Measurements from ENCODE around the gene ANK3. TPM values are rescaled to one million over a fixed set of nuclear protein-coding genes. Genes with fewer than 3 reads are reported as not detected.

Gene ANK3
- total RNA-seq, 2 experiments from 2014 or later, result 4.5 to 5.3 TPM

DNA sequence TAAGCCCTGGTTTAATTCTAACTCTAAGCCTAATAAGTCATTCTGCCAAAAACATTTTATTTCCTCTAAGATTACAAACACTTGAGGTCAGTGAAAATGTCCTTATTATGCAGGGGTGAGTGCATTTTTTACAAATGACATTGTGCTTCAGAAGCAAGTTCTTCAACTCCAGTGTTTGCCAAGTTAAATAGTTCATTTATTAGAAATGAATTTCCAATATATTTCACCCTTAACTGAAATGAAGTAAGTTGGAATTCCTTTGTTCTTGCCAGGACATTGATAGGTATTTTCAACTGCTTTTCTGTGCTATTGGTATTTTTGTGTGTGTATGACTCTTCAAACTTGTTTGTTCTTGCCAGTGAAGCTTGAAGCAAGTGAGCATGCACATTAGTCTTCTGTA lies 393.8 kb downstream of the ANK3 start:
- H3K4me3 Mint-ChIP-seq, result no peak overlapping the region
- peaks cover 9% of the 10 kb centered on the region for H3K27me3 Mint-ChIP-seq (ENCODE audit: low read depth)
- H3K27ac Mint-ChIP-seq, result no peak overlapping the region
- ChIA-PET CTCF (no interaction called here), POLR2A (no interaction called here)
- no peak for DNase-seq
- no peak for ATAC-seq
- H3K9me3 Mint-ChIP-seq (ENCODE audit: insufficient read depth), result no peaks in the 10 kb centered on the region
- no peaks in the 10 kb centered on the region for H3K36me3 Mint-ChIP-seq (ENCODE audit: low read depth)
- H3K4me1 Mint-ChIP-seq (ENCODE audit: low read depth), result peaks cover 15% of the 10 kb centered on the region

- POLR2A ChIA-PET, result no interaction called here
- no peaks in the 10 kb centered on the region for H3K9me3 Mint-ChIP-seq (ENCODE audit: insufficient read depth)
- H3K4me1 Mint-ChIP-seq (ENCODE audit: low read depth), result peaks cover 7% of the 10 kb centered on the region
- ATAC-seq (no peak), DNase-seq (no peak)
- CTCF ChIA-PET, result no interaction called here
- H3K36me3 Mint-ChIP-seq (ENCODE audit: low read depth), result no peaks in the 10 kb centered on the region
- no peak overlapping the region for H3K27ac Mint-ChIP-seq
- peaks cover 9% of the 10 kb centered on the region for H3K27me3 Mint-ChIP-seq (ENCODE audit: low read depth)
- H3K4me3 Mint-ChIP-seq, result no peak overlapping the region
Measured at GRCh38 chr10:59993931-59994330, 395.7 kb downstream of the ANK3 start.

GRCh38 chr10:59991661-59992060 lies 398.0 kb downstream of the ANK3 start:
- ATAC-seq (peak; percentile 72), DNase-seq (no peak)
- H3K4me1 Mint-ChIP-seq (ENCODE audit: low read depth), result peaks cover 7% of the 10 kb centered on the region
- no peak overlapping the region for H3K27ac Mint-ChIP-seq
- H3K4me3 Mint-ChIP-seq, result no peak overlapping the region
- H3K27me3 Mint-ChIP-seq (ENCODE audit: low read depth), result peaks cover 17% of the 10 kb centered on the region
- H3K36me3 Mint-ChIP-seq (ENCODE audit: low read depth), result no peaks in the 10 kb centered on the region
- ChIA-PET POLR2A (no interaction called here), CTCF (no interaction called here)
- no peaks in the 10 kb centered on the region for H3K9me3 Mint-ChIP-seq (ENCODE audit: insufficient read depth)

- ChIA-PET CTCF (no interaction called here), POLR2A (no interaction called here)
- H3K9me3 Mint-ChIP-seq (ENCODE audit: insufficient read depth), result no peaks in the 10 kb centered on the region
- H3K27me3 Mint-ChIP-seq (ENCODE audit: low read depth), result peaks cover 17% of the 10 kb centered on the region
- H3K27ac Mint-ChIP-seq, result no peak overlapping the region
- DNase-seq (no peak), ATAC-seq (no peak)
- peaks cover 7% of the 10 kb centered on the region for H3K4me1 Mint-ChIP-seq (ENCODE audit: low read depth)
- H3K36me3 Mint-ChIP-seq (ENCODE audit: low read depth), result no peaks in the 10 kb centered on the region
- H3K4me3 Mint-ChIP-seq, result no peak overlapping the region
Measured at GRCh38 chr10:59991117-59991516, 398.6 kb downstream of the ANK3 start.

DNA sequence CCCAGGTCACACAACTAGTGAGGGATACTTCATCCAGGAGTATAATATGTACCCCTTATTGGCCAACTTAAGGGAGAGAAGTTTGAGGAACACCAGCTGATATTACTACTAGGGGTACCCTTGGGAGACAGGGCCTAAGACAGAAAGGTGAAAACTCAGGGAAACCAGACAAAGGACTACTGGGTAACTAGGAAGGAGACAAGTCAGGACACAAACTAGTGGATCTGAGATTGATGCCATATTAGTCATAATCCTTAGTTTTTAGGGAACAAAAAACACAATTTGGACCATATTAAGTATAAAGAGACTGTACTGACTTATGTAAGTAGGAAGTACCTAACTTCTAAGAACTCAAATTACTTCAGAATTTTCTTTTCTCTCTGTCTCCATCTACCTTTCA lies 404.0 kb downstream of the ANK3 start:
- H3K4me3 Mint-ChIP-seq, result no peak overlapping the region
- POLR2A ChIA-PET, result no interaction called here
- no peaks in the 10 kb centered on the region for H3K9me3 Mint-ChIP-seq (ENCODE audit: insufficient read depth)
- no peaks in the 10 kb centered on the region for H3K36me3 Mint-ChIP-seq (ENCODE audit: low read depth)
- CTCF ChIA-PET, result no interaction called here
- no peaks in the 10 kb centered on the region for H3K4me1 Mint-ChIP-seq (ENCODE audit: low read depth)
- DNase-seq (no peak), ATAC-seq (no peak)
- peaks cover 9% of the 10 kb centered on the region for H3K27me3 Mint-ChIP-seq (ENCODE audit: low read depth)
- H3K27ac Mint-ChIP-seq, result no peak overlapping the region

GRCh38 chr10:59984415-59984814 lies 405.3 kb downstream of the ANK3 start:
- Mint-ChIP-seq H3K9me3 (ENCODE audit: insufficient read depth) (no peaks in the 10 kb centered on the region), H3K4me3 (no peak overlapping the region), H3K27ac (no peak overlapping the region), H3K27me3 (ENCODE audit: low read depth) (peaks cover 9% of the 10 kb centered on the region), H3K36me3 (ENCODE audit: low read depth) (no peaks in the 10 kb centered on the region), H3K4me1 (ENCODE audit: low read depth) (no peaks in the 10 kb centered on the region)
- CTCF ChIA-PET, result interaction anchor here (0.6 kb wide), 1 partner anchor 153 kb away, joined by 3 read pairs; no protein-coding TSS in a partner anchor
- POLR2A ChIA-PET, result no interaction called here
- DNase-seq, result no peak
- no peak for ATAC-seq

DNA sequence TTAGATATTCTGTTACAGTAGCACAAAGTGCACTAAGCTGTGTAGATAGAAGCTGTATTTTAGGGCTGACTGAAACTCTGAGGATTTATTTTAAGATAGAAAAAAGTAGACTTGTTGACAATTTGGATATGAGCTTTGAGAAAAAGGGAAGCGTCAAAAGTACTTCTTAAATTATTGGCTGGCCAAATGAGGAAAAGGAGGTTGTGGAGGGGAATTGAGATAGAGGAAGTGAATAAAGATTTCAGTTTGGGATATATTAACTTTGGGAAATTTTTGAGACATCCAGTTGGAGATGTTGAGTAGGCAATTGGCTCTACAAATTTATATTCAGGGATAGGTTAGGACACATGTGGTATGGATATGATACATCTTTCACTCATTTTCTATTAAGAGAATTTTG lies 409.3 kb downstream of the ANK3 start:
- no peak for ATAC-seq
- DNase-seq, result no peak
- Mint-ChIP-seq H3K4me3 (no peak overlapping the region), H3K27me3 (ENCODE audit: low read depth) (no peaks in the 10 kb centered on the region), H3K9me3 (ENCODE audit: insufficient read depth) (peaks cover 13% of the 10 kb centered on the region), H3K27ac (no peak overlapping the region), H3K36me3 (ENCODE audit: low read depth) (no peaks in the 10 kb centered on the region), H3K4me1 (ENCODE audit: low read depth) (no peaks in the 10 kb centered on the region)
- CTCF ChIA-PET, result no interaction called here
- POLR2A ChIA-PET, result no interaction called here

DNA sequence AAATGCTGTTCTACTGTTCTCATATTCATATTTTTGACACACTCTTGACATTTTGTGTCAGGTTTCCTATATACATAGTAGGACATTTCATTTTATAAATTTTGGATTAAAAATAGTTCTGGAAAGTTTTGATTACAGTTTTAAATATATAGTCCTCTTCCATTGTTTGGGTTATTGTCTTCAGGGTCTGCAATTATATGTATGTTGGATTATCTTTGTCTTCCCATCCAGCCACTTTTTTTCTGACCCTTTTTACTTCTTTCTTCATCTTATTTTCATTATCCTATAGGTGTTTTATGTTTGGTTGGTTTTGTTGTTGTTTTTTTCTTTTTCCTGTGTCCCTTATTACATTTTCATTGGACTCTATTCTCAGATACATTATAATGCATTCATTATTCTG lies 412.2 kb downstream of the ANK3 start:
- Mint-ChIP-seq H3K27me3 (ENCODE audit: low read depth) (no peaks in the 10 kb centered on the region), H3K9me3 (ENCODE audit: insufficient read depth) (peaks cover 13% of the 10 kb centered on the region), H3K27ac (no peak overlapping the region), H3K36me3 (ENCODE audit: low read depth) (no peaks in the 10 kb centered on the region), H3K4me1 (ENCODE audit: low read depth) (no peaks in the 10 kb centered on the region), H3K4me3 (no peak overlapping the region)
- ATAC-seq (no peak), DNase-seq (no peak)
- CTCF ChIA-PET, result no interaction called here
- POLR2A ChIA-PET, result interaction anchor here (0.7 kb wide), 1 partner anchor 8 kb away, joined by 4 read pairs; no protein-coding TSS in a partner anchor

DNA sequence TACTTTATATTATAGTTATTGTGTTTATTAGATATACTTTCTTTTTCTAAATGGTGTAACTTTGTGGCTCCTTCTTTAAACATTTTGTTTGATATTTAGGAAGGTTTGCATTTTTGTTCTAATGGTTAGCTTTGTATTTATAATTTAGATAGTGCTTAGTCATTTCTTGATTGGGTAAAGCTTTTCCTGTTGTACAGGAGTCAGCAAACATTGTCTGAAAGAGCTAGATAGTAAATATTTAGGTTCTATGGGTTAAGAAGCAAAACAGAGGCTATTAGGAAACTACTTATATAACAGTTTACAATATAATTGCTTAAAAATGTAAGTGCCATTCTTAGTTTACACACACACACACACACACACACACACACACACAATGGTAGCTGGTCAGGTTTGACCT lies 412.8 kb downstream of the ANK3 start:
- H3K9me3 Mint-ChIP-seq (ENCODE audit: insufficient read depth), result peaks cover 13% of the 10 kb centered on the region
- no peaks in the 10 kb centered on the region for H3K4me1 Mint-ChIP-seq (ENCODE audit: low read depth)
- DNase-seq (no peak), ATAC-seq (no peak)
- POLR2A ChIA-PET, result interaction anchor here (0.7 kb wide), 1 partner anchor 8 kb away, joined by 4 read pairs; no protein-coding TSS in a partner anchor
- no peak overlapping the region for H3K4me3 Mint-ChIP-seq
- no peak overlapping the region for H3K27ac Mint-ChIP-seq
- CTCF ChIA-PET, result no interaction called here
- H3K27me3 Mint-ChIP-seq (ENCODE audit: low read depth), result no peaks in the 10 kb centered on the region
- H3K36me3 Mint-ChIP-seq (ENCODE audit: low read depth), result no peaks in the 10 kb centered on the region
